ENCODE data around the gene LIN28B.

LIN28B gene

GRCh38 chr6:104955491-104955890 is 1.4 kb upstream of the LIN28B start:
- POLR2A ChIA-PET: no interaction called here
- TF ChIP-seq, protein P1, sequence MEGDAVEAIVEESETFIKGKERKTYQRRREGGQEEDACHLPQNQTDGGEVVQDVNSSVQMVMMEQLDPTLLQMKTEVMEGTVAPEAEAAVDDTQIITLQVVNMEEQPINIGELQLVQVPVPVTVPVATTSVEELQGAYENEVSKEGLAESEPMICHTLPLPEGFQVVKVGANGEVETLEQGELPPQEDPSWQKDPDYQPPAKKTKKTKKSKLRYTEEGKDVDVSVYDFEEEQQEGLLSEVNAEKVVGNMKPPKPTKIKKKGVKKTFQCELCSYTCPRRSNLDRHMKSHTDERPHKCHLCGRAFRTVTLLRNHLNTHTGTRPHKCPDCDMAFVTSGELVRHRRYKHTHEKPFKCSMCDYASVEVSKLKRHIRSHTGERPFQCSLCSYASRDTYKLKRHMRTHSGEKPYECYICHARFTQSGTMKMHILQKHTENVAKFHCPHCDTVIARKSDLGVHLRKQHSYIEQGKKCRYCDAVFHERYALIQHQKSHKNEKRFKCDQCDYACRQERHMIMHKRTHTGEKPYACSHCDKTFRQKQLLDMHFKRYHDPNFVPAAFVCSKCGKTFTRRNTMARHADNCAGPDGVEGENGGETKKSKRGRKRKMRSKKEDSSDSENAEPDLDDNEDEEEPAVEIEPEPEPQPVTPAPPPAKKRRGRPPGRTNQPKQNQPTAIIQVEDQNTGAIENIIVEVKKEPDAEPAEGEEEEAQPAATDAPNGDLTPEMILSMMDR (IDR thresholded peaks at IDR 0.05; ENCODE audit: insufficient read depth, low read length, missing control alignments): no peak
- DNase-seq (ENCODE audit: low read depth, low spot score): no peak
- no peak overlapping the region for H3K4me3 ChIP-seq (ENCODE audit: low read depth, low read length)
- CTCF ChIA-PET: interaction anchor here (0.5 to 1.2 kb wide), 2 partner anchors 14 to 15 kb away, joined by 3 read pairs; no protein-coding TSS in a partner anchor

DNA sequence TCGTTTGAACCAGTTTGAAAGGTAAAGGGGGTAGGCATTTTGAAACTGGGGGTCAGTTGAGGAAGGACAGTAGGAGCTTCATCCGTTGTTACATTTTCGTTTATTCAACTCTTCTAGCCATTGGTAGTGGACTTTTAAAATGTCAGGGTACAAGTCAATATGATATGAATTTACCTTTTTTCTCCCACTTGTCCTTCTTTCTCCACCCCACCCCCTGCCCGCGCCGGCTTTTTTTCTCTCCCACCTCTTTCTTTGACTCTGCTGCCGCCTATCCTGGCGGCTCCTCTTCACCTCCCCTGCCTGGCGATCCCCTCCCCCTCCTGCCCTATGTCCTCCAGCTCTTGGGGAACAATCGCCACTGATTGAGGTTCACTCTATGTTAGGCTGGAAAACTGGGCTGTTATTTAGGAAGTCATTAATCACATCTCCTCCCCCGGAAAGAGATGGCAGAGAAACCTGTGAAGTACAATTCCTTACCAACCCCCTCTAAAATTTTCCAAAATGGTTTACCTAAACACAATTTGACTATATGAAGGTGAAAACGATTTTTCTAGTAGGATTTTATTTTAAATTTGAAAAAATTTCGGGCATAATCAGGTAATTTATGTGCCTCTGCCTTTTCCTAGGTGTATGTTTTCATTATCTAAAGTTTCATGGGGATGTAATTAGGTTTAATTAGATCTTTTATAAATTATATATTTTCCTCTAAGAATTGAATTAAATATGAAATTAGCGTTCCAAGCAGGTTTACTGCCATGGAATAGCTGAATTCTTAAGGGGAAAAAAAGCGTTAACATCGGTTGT is 778 bp upstream of the LIN28B start:
- POLR2A ChIA-PET: no interaction called here
- no peak overlapping the region for H3K4me3 ChIP-seq (ENCODE audit: low read depth, low read length)

DNA sequence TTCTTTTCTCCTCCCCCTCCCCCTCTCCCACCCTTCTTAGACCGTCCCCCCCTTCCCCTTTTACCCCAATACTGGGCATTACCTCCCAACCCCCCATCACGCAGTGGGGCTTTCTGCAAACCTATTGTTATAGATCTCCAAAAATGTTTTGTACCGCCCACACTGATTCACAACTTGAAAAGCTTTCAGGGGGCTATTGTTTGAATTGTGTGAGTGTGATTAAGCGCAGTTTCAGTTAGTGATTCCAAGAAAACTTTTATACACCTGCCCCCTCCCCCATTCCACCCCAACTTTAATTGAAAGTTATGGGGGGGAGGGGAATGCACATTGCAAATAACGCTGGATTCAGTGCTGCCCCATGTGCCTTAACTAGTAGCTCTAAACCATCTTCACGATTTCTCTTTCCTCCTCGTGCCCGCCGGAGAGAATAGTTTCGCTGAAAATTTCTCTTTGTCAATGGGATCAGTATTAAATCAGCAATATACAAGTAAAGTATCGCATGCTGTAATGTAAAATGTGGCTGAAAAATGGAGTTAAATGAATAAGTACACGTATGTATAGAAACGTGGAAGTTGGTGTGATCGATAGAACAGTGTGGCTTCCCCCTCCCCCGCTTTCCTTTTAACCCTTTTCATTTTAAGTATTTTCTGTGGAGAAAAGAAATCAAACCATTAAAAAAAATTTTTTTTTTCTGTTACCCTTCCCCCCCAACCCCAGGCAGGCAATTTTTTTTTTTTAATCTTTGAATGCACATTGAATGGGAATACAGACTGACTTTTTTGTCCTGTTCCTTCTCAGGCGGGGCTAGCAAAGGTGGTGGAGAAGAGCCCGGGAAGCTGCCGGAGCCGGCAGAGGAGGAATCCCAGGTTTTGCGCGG is 632 bp downstream of the LIN28B start:
- TF ChIP-seq, protein P1 (IDR thresholded peaks at IDR 0.05; ENCODE audit: insufficient read depth, low read length, missing control alignments): no peak
- ChIA-PET CTCF (no interaction called here), POLR2A (no interaction called here)
- H3K4me3 ChIP-seq (ENCODE audit: low read depth, low read length): no peak overlapping the region
- DNase-seq (ENCODE audit: low read depth, low spot score): no peak

More for the DNA sequence above, 778 bp upstream of the LIN28B start:
- CTCF ChIA-PET: interaction anchor here (0.5 to 1.2 kb wide), 2 partner anchors 14 to 15 kb away, joined by 3 read pairs; no protein-coding TSS in a partner anchor
- TF ChIP-seq, protein P1 (IDR thresholded peaks at IDR 0.05; ENCODE audit: insufficient read depth, low read length, missing control alignments): no peak
- DNase-seq (ENCODE audit: low read depth, low spot score): no peak

DNA sequence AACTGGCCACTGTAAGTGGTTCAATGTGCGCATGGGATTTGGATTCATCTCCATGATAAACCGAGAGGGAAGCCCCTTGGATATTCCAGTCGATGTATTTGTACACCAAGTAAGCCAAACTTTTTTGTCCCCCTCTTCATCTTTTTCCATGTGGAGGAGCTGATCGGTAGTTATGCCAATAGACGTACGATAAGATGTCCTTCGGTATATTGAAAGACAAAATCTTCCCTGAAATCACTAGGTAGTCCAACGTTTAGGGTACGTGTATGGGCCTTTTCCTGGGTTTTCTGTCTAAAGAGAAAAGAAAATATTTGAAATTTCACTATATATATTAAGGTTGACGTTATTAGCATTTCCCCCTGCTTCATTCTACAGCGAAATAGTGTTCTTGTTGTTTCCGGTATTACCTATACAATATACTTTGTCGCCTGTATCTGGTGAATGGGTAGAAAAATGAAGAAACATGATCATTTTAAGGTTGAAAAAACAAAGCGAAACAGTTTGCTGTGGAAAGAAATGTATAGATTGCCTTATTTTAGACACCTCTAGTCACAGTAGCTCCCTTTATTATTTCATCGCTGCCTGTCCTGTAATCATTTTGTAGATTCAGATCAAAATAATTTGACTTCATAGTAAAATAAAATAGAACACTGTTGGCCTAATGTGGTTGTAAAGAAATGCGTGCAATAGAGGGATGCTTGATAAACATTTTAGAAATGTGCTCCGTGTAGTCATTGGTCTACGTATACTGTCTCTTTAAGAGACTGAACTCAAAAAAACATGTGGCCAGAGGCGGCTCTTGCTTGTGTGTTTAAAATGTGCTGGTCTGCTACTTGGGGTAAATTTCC is 1.5 kb downstream of the LIN28B start:
- no peak overlapping the region for H3K4me3 ChIP-seq (ENCODE audit: low read depth, low read length)
- CTCF ChIA-PET: no interaction called here

GRCh38 chr6:104959026-104959858 is 2.3 kb downstream of the LIN28B start:
- no peak for DNase-seq (ENCODE audit: low read depth, low spot score)
- ChIA-PET POLR2A (no interaction called here), CTCF (interaction anchor here (1.0 kb wide), 1 partner anchor 17 kb away, joined by 3 read pairs; no protein-coding TSS in a partner anchor)
- TF ChIP-seq, protein P1 (IDR thresholded peaks at IDR 0.05; ENCODE audit: insufficient read depth, low read length, missing control alignments): no peak
- no peak overlapping the region for H3K4me3 ChIP-seq (ENCODE audit: low read depth, low read length)

More for the DNA sequence above, 1.5 kb downstream of the LIN28B start:
- no peak for DNase-seq (ENCODE audit: low read depth, low spot score)
- TF ChIP-seq, protein P1 (IDR thresholded peaks at IDR 0.05; ENCODE audit: insufficient read depth, low read length, missing control alignments): no peak
- POLR2A ChIA-PET: no interaction called here

All from AG04449 (cell line).